IMR-90 (cell line): ENCODE data around the gene PRM2. TPM values are rescaled to one million over a fixed set of nuclear protein-coding genes. Genes with fewer than 3 reads are reported as not detected.

Experiments
- ATAC-seq: fragments of 200-7000 bp; cut with Tn5 transposase; 2 replicates; pipeline ENCODE4 v1.9.1; 2020; ENCODE audit warnings: low read depth, mild to moderate bottlenecking, moderate library complexity
- BruUV-seq: library from RNA; stranded (reverse); fragments of 400-500 nt; replicated peaks from 2 replicates; lab custom pipeline; 2021; lab: Mats Ljungman, UMichigan
- CTCF ChIA-PET: fragments of 300-600 bp; formaldehyde crosslinking; extraction: SDS; loops from one replicate; lab custom pipeline; 2021; ENCODE audit warnings: antibody characterized with exemption; lab: Yijun Ruan, JAX
- POLR2A ChIA-PET: fragments of 300-600 bp; sonication (Branson Sonifier 250); formaldehyde crosslinking; loops from one replicate; lab custom pipeline; 2022; ENCODE audit warnings: antibody characterized with exemption; ENCODE audit not compliant: unreplicated experiment; lab: Charles Lee
- DNase-seq: peaks from one replicate; pipeline ENCODE4 v3.0.0; 2013
- H2AFZ ChIP-seq: replicated peaks from 2 replicates; pipeline ENCODE3; 2013; ENCODE audit warnings: low read length, mild to moderate bottlenecking; ENCODE audit not compliant: poor library complexity
- H2AK5ac ChIP-seq: 2 replicates; pipeline ENCODE4 v1.6.1; 2013; ENCODE audit warnings: low read depth, low read length, inconsistent platforms
- H2AK9ac ChIP-seq: replicated peaks from 2 replicates; pipeline ENCODE3; 2013; ENCODE audit warnings: mild to moderate bottlenecking, low read depth, low read length, moderate library complexity; ENCODE audit not compliant: poor library complexity
- H2BK120ac ChIP-seq: 2 replicates; pipeline ENCODE4 v1.6.1; 2013; ENCODE audit warnings: low read depth, low read length, inconsistent platforms
- H2BK15ac ChIP-seq: 3 replicates; pipeline ENCODE4 v1.6.1; 2013; ENCODE audit warnings: low read depth, low read length, inconsistent platforms
- H2BK20ac ChIP-seq: 2 replicates; pipeline ENCODE4 v1.6.1; 2013; ENCODE audit warnings: low read depth, mild to moderate bottlenecking, inconsistent platforms, low read length, moderate library complexity
- H2BK5ac ChIP-seq: 2 replicates; pipeline ENCODE4 v1.6.1; 2013; ENCODE audit warnings: mild to moderate bottlenecking, low read depth, low read length, inconsistent platforms; ENCODE audit not compliant: poor library complexity, severe bottlenecking
- H3K14ac ChIP-seq: replicated peaks from 2 replicates; pipeline ENCODE4 v1.6.1; 2013; ENCODE audit warnings: low read depth, low read length, inconsistent platforms
- H3K18ac ChIP-seq: 2 replicates; pipeline ENCODE4 v1.6.1; 2013; ENCODE audit warnings: low read depth, low read length, control low read depth
- H3K23ac ChIP-seq: 2 replicates; pipeline ENCODE4 v1.6.1; 2013; ENCODE audit warnings: low read depth, low read length, inconsistent platforms
- H3K27ac ChIP-seq: 2 replicates; pipeline ENCODE4 v1.5.1; 2013; ENCODE audit warnings: mild to moderate bottlenecking, control low read depth, low read length; ENCODE audit not compliant: insufficient read depth
- H3K27me3 ChIP-seq: 2 replicates; pipeline ENCODE4 v1.6.1; 2013; ENCODE audit warnings: low read length; ENCODE audit not compliant: control insufficient read depth, insufficient read depth
- H3K36me3 ChIP-seq: 2 replicates; pipeline ENCODE4 v1.6.1; 2013; ENCODE audit warnings: low read length, mixed read lengths; ENCODE audit not compliant: control insufficient read depth, insufficient read depth
- H3K4ac ChIP-seq: 2 replicates; pipeline ENCODE4 v1.6.1; 2013; ENCODE audit warnings: low read depth, low read length, inconsistent platforms
- H3K4me1 ChIP-seq: 2 replicates; pipeline ENCODE4 v1.6.1; 2013; ENCODE audit warnings: low read length, mixed read lengths; ENCODE audit not compliant: control insufficient read depth, insufficient read depth
- H3K4me2 ChIP-seq: 2 replicates; pipeline ENCODE4 v1.6.1; 2013; ENCODE audit warnings: low read depth, mild to moderate bottlenecking, control low read depth, low read length, moderate library complexity
- H3K4me3 ChIP-seq: 2 replicates; pipeline ENCODE4 v1.5.1; 2013; ENCODE audit warnings: low read depth, mild to moderate bottlenecking, control low read depth, low read length, moderate library complexity; ENCODE audit not compliant: insufficient read depth
- H3K56ac ChIP-seq: 2 replicates; pipeline ENCODE4 v1.6.1; 2013; ENCODE audit warnings: low read length, inconsistent platforms; ENCODE audit not compliant: insufficient read depth; ENCODE audit errors: extremely low read depth
- H3K79me1 ChIP-seq, 2 experiments: 2 replicates each; pipeline ENCODE4 v1.6.1; 2013; ENCODE audit warnings: low read length in 2 of 2, inconsistent platforms in 1 of 2, low read depth in 1 of 2
- H3K9ac ChIP-seq: 2 replicates; pipeline ENCODE4 v1.6.1; 2013; ENCODE audit warnings: low read depth, low read length, control low read depth
- H3K9me1 ChIP-seq: 2 replicates; pipeline ENCODE4 v1.6.1; 2013; ENCODE audit warnings: low read length, inconsistent platforms; ENCODE audit not compliant: insufficient read depth
- H3K9me3 ChIP-seq: 2 replicates; pipeline ENCODE4 v1.6.1; 2013; ENCODE audit warnings: low read length; ENCODE audit not compliant: control insufficient read depth, insufficient read depth
- H4K20me1 ChIP-seq: 2 replicates; pipeline ENCODE4 v1.6.1; 2013; ENCODE audit warnings: low read length, inconsistent platforms; ENCODE audit not compliant: insufficient read depth
- H4K5ac ChIP-seq: 2 replicates; pipeline ENCODE4 v1.6.1; 2013; ENCODE audit warnings: mild to moderate bottlenecking, low read depth, low read length, control low read depth
- H4K8ac ChIP-seq, 2 experiments: 2 replicates each; pipeline ENCODE4 v1.6.1; 2013; ENCODE audit warnings: low read depth in 2 of 2, low read length in 2 of 2, control low read depth in 1 of 2, inconsistent platforms in 1 of 2
- H4K91ac ChIP-seq: 2 replicates; pipeline ENCODE4 v1.6.1; 2013; ENCODE audit warnings: low read depth, low read length, inconsistent platforms; ENCODE audit not compliant: insufficient read depth
- BHLHE40 ChIP-seq: fragments of 150-350 bp; IDR thresholded peaks from 2 replicates; pipeline ENCODE4 v1.6.1; 2016; ENCODE audit warnings: mild to moderate bottlenecking, low read depth, low read length
- CEBPB ChIP-seq: IDR thresholded peaks from 2 replicates; pipeline ENCODE4 v1.6.1; 2012; ENCODE audit warnings: low read depth, low read length, improper control_type of control experiment
- CHD1 ChIP-seq: IDR thresholded peaks from 2 replicates; pipeline ENCODE4 v1.6.1; 2012; ENCODE audit warnings: low read depth, low read length, improper control_type of control experiment
- CTCF ChIP-seq: conservative IDR thresholded peaks from 2 replicates; pipeline ENCODE4 v1.5.1; 2012; ENCODE audit warnings: mild to moderate bottlenecking, low read depth, low read length, improper control_type of control experiment
- FOS ChIP-seq: fragments of 150-350 bp; IDR thresholded peaks from 2 replicates; pipeline ENCODE4 v1.6.1; 2016; ENCODE audit warnings: low read depth, low read length
- MAZ ChIP-seq: IDR thresholded peaks from 2 replicates; pipeline ENCODE4 v1.6.1; 2012; ENCODE audit warnings: low read depth, mild to moderate bottlenecking, low read length, improper control_type of control experiment, moderate library complexity, borderline replicate concordance
- MXI1 ChIP-seq: IDR thresholded peaks from 2 replicates; pipeline ENCODE4 v1.6.1; 2012; ENCODE audit warnings: low read depth, mild to moderate bottlenecking, low read length, moderate library complexity, borderline replicate concordance
- NFE2L2 ChIP-seq: fragments of 150-350 bp; IDR thresholded peaks from 2 replicates; pipeline ENCODE4 v1.6.1; 2016; ENCODE audit warnings: low read depth, mild to moderate bottlenecking, low read length
- RAD21 ChIP-seq: IDR thresholded peaks from 2 replicates; pipeline ENCODE4 v1.6.1; 2012; ENCODE audit warnings: low read length, improper control_type of control experiment
- RCOR1 ChIP-seq: IDR thresholded peaks from 2 replicates; pipeline ENCODE4 v1.6.1; 2012; ENCODE audit warnings: mild to moderate bottlenecking, low read length, improper control_type of control experiment; ENCODE audit not compliant: insufficient replicate concordance
- RFX5 ChIP-seq: IDR thresholded peaks from 2 replicates; pipeline ENCODE4 v1.8.0; 2012; ENCODE audit warnings: low read depth, mild to moderate bottlenecking, low read length, moderate library complexity
- SMC3 ChIP-seq: fragments of 150-350 bp; IDR thresholded peaks from 2 replicates; pipeline ENCODE4 v1.6.1; 2016; ENCODE audit warnings: low read depth, mild to moderate bottlenecking, antibody characterized with exemption, low read length, moderate library complexity
- WGBS, 2 experiments: methylation state at CpG; one replicate each; pipeline versions ENCODE4 v1.1.5 to v1.1.7; 2013; ENCODE audit warnings: missing lambda C conversion rate in 2 of 2; ENCODE audit not compliant: insufficient read length in 1 of 2; ENCODE audit errors: extremely low coverage in 2 of 2; 5-methylcytosine and 5-hydroxymethylcytosine counted together
- dilution Hi-C: fragments of 300-500 bp; cut with HindIII; formaldehyde crosslinking; loops from one replicate; pipeline ENCODE4 v1.14.3; 2018; ENCODE audit warnings: low sequenced_read_pairs; ENCODE audit not compliant: unreplicated experiment
- in situ Hi-C: fragments of 300-500 bp; cut with MboI; formaldehyde crosslinking; loops from 3 replicates; pipeline ENCODE4 v1.14.3; 2019; ENCODE audit warnings: low sequenced_read_pairs, inconsistent platforms, mixed read lengths
- intact Hi-C: fragments of 100-400 bp; cut with micrococcal nuclease; formaldehyde crosslinking; loops from 2 replicates; pipeline ENCODE4 v1.10.0; 2022
- polyA plus RNA-seq, 3 experiments: library from polyadenylated mRNA; depleted of rRNA; stranded (reverse); fragments of >200 nt; gene quantifications; 2 replicates each; pipeline ENCODE4 v1.2.3, GENCODE V29; 2012; ENCODE audit warnings: low replicate concordance in 1 of 3
- total RNA-seq: library from RNA; depleted of rRNA; stranded (reverse); fragments of >200 nt; gene quantifications from 2 replicates; pipeline ENCODE4 v1.2.3, GENCODE V29; 2012

The PRM2 gene
- total and polyA plus RNA-seq, 2 of the 4 experiments (the other 2 are of a cell fraction), result not detected

DNA sequence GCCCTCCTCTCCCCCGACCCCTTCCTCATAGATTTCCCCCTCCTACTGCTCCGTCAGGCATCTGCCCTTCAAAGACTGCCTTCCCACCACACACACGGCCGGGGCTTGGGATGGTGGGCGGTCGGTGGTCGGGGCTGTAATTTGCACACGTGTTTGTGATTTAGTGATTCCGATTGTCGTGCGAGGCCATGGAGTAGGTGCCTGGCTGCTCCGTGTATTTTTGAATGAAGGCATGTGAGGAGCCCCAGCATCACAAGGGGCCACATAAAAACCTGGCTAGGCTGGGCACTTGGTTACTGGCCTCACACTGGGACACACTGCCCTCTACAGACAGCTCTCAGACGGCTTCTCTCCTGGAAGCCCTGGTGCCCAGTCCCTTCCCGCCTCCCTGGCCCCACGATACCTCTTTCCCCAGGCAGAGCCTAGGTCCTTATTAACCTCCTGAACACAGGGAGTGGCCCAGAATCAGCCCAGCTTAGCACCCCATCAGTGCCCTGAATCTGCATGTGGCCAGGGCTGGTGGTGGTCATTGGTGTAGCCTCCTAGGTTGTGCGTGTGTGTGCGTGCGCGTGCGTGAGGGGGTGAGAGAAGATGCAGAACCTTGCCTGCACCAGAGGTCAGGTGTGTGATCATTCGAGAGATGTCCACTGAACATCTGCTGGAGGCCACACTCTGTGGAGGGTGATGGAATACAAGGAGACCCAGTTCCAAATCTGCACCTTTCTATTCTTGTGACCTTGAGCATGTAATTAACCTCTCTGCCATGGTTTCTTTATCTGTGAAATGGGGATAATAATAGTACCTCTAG, 18.9 kb downstream of the PRM2 start:
- H4K5ac ChIP-seq, result peak overlapping the region; percentile 19; the same call in 1 of the 2 replicates
- H3K27me3 ChIP-seq, result no peaks in the 10 kb centered on the region
- H3K14ac ChIP-seq, result peak overlapping the region; percentile 27
- H3K9ac ChIP-seq, result peak overlapping the region; percentile 86
- TF ChIP-seq RCOR1 (no peak), SMC3 (peak; percentile 77), BHLHE40 (no peak), NFE2L2 (no peak), CHD1 (no peak), CTCF (peak; percentile 88), CEBPB (no peak), FOS (no peak), MAZ (peak; percentile 19; the same call in 1 of the 2 replicates), MXI1 (no peak), RFX5 (no peak), RAD21 (peak; percentile 85)
- H4K8ac ChIP-seq, result peak overlapping the region; percentile 47 to 75; a peak in 2 of 4 replicates
- H2BK5ac ChIP-seq, result peak overlapping the region; percentile 90
- peak overlapping the region; percentile 97 for H3K27ac ChIP-seq
- peak overlapping the region; percentile 77; the same call in 1 of the 3 replicates for H2BK15ac ChIP-seq
- ATAC-seq (peak; percentile 24), DNase-seq (peak; percentile 84)
- ChIA-PET CTCF (interaction anchor here (0.7 to 2.6 kb wide), 6 partner anchors 101 to 297 kb away, joined by 3 to 14 read pairs (median 4); no protein-coding TSS in a partner anchor), POLR2A (interaction anchor here (0.5 to 1.8 kb wide), 2 partner anchors 17 to 303 kb away, joined by 3 to 18 read pairs; partner anchors contain the start of gene PRM3)
- peak overlapping the region; percentile 69 for H2AK5ac ChIP-seq
- H3K9me3 ChIP-seq, result no peaks in the 10 kb centered on the region
- dilution Hi-C loops, result no loop called here
- H3K4me2 ChIP-seq, result peak overlapping the region; percentile 63
- peaks cover 31% of the 10 kb centered on the region for H4K20me1 ChIP-seq
- H3K4me3 ChIP-seq, result peak overlapping the region; percentile 77; the same call in 1 of the 2 replicates
- peak overlapping the region; percentile 94 for H2AFZ ChIP-seq
- no TSS peak for BruUV-seq
- in situ Hi-C loops, result loop anchor here (5.0 kb wide), 1 partner anchor 105 kb away; no protein-coding TSS in a partner anchor
- peak overlapping the region; percentile 91 for H3K4ac ChIP-seq
- peak overlapping the region; percentile 82 for H4K91ac ChIP-seq
- H3K4me1 ChIP-seq, result peaks cover 16% of the 10 kb centered on the region
- WGBS, 2 experiments, result 0% methylated on average over 1 of the region's 21 CpGs; no CpG with 5 or more reads in 1 of the 2 experiments
- intact Hi-C loops, result loop anchor here (10.0 kb wide), 1 partner anchor 123 kb away; no protein-coding TSS in a partner anchor
- H2BK120ac ChIP-seq, result peak overlapping the region; percentile 68
- H3K23ac ChIP-seq, result peak overlapping the region; percentile 21
- peak overlapping the region; percentile 31; the same call in 1 of the 2 replicates for H2BK20ac ChIP-seq
- H3K9me1 ChIP-seq, result peaks cover 6% of the 10 kb centered on the region; the same call in 1 of the 2 replicates
- peaks cover 27% of the 10 kb centered on the region for H3K36me3 ChIP-seq
- H3K18ac ChIP-seq, result peak overlapping the region; percentile 7; the same call in 1 of the 2 replicates
- peak overlapping the region; percentile 98 for H2AK9ac ChIP-seq
- H3K56ac ChIP-seq, result 0 out of 2 replicates have a peak overlapping the region, but pooled peaks have one; percentile 8
- H3K79me1 ChIP-seq, result peaks cover 11 to 33% of the 10 kb centered on the region in 2 experiments; a peak in 3 of 4 replicates
